Globus pallidus (tissue), 1 donor: ENCODE measurements around the gene TEX22.

Source experiments
- DNase-seq: peaks from one replicate; pipeline ENCODE4 v3.0.0-alpha.2; 2015; ENCODE audit warnings: low spot score

Gene TEX22

GRCh38 chr14:105366386-105367074 is 31.8 kb upstream of the TEX22 start:
- peak; percentile 77 for DNase-seq

- DNase-seq = no peak
Measured at GRCh38 chr14:105367116-105368031, 31.0 kb upstream of the TEX22 start.

- no peak for DNase-seq
Measured at GRCh38 chr14:105368032-105368417, 30.3 kb upstream of the TEX22 start.

DNA sequence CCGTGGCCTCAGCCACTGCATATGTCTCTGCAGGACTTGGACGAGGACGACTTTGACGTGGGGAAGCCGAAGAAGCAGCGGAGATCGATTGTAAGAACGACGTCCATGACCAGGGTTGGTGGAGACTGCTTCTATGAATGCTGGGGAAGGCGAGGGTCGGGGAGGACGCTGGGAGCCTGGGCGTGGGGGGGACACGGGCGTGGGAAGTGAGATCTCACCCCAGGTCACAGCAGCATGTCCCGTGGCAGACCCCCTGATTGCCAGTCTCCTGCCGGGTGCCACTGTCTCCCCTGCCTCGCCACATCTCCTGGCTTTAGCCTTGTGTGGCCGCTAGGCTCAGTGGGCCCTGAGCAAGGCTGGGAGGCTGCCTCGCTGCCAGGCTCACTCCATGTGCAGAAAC is 29.9 kb upstream of the TEX22 start:
- no peak for DNase-seq

DNA sequence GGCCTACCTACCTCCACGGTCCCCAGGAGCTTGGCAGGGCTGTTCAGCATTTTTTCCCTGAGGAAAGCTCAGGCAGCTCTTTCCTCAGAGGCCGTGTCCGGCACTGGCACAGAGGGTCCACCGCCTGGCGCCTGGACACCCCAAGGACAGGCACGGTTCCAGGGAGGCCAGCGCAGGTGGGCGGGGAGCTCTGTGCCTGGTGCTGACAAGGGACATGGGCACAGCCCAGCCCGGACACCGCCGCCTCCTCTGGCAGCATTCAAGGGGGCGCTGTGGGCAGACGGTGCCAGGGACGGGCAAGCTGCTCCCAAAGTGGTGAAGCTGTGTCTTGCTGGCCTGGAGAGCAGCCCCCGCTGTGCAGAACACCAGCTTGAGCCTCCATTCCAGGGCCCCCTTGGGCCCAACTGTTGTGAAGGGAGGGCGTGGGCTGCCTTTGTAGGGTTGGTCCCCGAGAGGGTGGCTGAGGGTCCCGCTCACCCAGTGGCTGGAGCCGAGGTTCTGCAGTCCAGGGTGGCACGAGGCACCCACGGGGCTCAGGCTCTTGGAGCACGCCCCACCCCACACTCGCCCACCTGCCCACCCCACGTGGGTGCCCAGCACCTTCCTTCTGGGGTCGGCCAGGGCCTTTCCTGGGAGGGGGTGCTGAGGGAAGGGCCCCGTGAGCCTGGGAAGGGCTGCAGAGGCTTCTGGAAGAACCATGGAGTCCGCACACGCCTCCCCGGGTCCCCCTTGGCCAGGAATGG is 29.3 kb upstream of the TEX22 start:
- no peak for DNase-seq

- no peak for DNase-seq
Measured at GRCh38 chr14:105369653-105370040, 28.7 kb upstream of the TEX22 start.

GRCh38 chr14:105374389-105374788 is 23.9 kb upstream of the TEX22 start:
- DNase-seq = no peak

DNA sequence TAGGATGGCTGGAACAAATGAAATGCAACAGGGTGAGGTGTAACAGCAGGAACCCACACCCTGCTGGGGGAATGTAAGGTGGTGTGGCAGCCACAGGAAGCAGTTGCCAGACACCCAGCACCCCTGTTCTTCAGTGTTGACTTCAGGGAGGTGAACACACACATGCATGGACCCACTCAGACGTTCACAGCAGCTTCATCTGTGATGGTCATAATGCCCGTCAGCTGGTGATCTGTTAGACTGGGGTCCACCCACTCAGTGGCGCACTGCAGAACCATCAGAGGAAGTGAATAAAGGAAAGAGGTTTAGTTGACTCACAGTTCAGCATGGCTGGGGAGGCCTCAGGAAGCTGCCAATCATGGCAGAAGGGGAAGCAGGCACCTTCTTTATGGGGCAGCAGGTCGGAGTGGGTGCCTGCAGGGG is 22.7 kb upstream of the TEX22 start:
- DNase-seq = no peak

DNA sequence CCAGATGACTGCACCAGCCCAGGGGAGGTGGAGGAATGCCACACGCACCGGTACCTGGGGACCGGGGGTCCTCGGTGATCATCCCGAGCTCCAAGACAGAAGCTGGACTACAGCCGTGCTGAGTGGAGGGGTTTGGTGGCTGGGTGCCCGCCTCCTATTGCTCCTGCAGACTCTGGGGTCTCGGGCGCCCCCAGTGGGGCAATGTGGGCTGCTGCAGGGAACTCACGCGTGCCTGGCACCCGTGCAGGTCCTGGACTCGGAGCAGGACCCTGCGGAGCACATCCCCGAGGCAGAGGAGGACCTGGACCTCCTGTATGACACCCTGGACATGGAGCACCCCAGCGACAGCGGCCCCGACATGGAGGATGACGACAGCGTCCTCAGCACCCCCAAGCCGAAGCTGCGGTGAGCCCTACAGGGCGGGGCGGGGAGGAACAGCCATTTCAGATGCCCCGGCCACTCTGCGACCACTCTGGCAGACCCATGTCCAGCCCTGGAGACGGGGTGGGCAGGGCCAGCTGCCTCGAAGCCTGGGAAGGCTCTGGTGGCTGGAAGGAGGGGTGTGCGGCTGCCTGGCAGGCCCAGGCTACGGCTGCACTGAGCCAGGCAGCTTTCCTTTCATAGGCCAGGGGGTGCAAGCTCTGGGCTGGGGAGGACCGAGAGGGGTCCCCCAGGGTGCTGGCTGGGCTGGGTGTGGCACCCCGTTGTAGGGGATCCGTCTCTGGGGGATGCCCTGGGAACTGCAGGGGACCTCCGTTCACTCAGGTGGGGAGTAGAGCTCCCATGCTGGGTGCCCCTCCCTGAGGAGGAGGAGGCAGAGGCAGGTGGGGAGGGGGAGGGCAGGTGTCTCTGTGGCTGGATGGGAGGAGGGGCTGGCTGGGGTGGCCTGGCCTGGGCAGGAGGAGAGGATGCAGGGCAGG is 21.6 kb upstream of the TEX22 start:
- no peak for DNase-seq

- no peak for DNase-seq
Measured at GRCh38 chr14:105377555-105378182, 20.7 kb upstream of the TEX22 start.

- DNase-seq = no peak
Measured at GRCh38 chr14:105378199-105378598, 20.1 kb upstream of the TEX22 start.

GRCh38 chr14:105378873-105379685 is 19.3 kb upstream of the TEX22 start:
- DNase-seq = no peak

GRCh38 chr14:105379946-105380345 is 18.4 kb upstream of the TEX22 start:
- no peak for DNase-seq

GRCh38 chr14:105380756-105381155 is 17.6 kb upstream of the TEX22 start:
- no peak for DNase-seq

DNA sequence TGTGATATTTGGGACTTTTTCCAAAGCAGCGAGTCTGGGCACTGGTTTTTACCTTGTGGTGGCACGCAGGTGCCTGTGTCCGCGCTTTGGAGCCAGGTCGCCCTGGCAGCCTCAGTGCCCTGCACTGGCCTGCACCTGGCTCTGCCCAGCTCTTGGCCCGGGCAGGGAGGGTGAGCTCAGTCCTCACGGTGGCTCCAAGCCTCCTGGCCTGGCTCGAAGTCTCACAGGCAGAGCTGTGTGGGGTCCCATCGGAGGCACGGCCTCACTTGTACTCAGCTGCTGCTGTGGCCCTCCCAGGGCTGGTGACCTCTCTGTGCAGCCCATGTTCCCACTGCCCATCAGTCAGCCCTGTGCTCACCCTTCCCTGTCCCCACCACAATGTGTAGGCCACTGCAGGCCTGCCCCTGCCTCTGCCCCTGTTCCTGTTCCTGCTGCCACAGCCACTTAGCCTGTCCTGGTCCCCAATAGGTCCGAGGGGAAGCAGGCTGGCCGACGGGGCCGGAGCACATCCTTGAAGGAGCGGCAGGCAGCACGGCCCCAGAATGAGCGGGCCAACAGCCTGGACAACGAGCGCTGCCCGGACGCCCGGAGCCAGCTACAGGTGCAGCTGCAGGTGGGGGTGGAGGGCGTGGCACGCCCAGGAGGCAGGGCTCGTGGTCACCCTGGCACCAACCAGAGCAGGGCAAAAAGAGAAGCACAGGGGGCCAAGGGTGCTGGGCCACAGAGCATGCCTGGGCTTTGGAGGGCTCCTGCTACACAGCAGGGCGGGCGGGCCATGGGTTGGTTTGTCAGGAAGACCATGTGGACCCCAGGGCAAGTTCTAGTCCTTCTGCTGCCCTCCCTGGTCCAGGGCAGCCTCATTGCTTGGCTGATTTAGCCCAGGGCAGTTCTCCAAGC is 16.6 kb upstream of the TEX22 start:
- no peak for DNase-seq

DNA sequence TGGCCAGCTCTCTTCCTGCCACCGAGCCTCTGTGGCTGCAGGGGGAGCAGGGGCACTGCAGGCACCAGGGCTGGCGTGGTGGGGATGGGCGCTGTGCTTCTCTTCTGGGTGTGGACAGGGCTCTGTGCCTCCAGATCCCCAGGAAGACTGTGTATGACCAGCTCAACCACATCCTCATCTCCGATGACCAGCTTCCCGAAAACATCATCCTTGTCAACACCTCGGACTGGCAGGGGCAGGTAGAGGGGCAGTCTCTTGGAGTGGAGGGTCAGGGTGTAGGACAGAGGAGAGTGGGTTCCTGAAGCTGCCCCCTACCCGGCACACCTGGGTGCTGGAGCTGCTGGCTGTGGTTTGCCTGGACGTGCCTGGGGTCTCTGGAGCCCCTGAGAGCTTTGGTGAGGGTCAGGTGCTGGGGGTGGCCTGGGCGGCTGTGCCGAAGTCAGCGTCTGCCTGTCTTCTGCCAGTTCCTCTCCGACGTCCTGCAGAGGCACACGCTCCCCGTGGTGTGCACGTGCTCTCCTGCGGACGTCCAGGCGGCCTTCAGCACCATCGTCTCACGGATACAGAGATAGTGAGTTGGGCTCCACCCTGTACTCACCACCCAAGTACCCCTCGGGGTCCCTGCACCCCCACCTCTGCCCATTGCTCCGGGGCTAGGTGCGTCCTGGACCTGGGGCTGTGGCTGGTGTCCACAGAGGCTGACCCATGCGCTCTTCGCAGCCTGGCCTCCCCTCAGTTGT is 15.8 kb upstream of the TEX22 start:
- DNase-seq = no peak

- DNase-seq = no peak
Measured at GRCh38 chr14:105383083-105383730, 15.1 kb upstream of the TEX22 start.

DNA sequence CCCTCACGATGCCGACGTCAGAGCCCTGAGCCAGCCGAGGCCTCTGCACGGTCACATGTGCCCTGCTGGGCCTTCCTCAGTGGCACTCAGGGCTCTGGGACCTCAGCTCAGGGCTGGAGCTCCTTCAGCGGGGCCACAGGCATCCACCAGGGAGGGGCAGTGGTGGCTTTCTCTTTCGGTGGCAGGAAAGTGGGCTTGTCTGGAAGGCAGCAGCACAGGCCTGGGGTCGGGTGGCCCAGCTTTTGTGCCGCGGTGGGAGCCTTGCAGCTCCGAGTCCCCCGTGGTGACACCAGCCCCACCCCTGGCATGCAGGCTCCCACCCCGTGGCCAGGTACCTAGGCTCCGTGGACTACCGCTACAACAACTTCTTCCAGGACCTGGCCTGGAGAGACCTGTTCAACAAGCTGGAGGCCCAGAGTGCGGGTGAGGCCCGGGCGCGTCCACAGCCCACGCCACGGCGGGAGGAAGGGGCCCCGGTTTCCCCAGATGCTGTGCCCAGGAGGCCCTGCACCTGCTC is 14.2 kb upstream of the TEX22 start:
- DNase-seq = no peak
